Measurements from ENCODE around the gene DAD1. TPM values are rescaled to one million over a fixed set of nuclear protein-coding genes. Genes with fewer than 3 reads are reported as not detected.

Gene DAD1
- total RNA-seq, 1 donor from 2014 or later: 328 TPM

DNA sequence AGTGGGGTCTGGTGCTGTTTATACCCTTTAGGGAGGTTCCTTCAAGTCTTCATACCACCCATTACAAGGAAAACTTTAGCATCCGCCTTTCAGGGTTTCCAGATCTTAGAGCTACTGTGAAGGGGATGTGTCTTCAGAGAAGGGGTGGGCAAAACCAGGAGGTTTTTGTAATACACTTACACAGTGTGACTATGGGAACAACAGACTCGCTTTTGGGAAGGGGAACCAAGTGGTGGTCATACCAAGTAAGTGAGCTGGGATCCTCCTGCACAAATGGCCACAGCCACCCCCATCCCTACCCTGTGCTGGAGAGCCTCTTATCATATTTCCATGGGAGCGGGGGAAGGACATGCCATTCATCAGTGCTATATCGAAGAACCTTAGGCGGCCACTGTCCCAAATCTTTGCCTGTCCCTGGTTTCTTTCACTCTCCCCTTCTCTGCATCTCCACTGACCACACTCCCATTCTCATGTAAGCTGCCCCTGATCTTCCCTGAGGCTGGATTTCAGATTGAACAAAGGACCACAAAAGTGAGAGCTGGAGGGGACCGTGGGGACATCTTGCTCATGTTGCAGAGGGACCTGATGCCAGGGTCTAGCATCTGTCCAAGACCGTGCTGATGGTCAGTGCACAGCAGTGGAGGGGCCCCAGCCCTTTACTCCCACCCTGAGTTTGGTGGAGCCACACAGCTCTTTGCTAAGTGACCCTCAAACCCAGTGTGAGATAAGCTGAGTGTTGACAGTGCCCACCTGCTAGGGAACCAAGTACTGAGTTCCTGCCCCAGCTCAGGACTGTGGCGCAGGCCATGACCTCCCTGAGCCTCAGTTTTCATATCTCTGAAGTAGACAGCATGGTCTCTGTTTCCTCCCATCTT, 51.4 kb downstream of the DAD1 start:
- no peak for DNase-seq (ENCODE audit: low read depth)
- Histone ChIP-seq H3K36me3 (ENCODE audit: control insufficient read depth, insufficient read depth, low read length) (no peaks in the 10 kb centered on the region), H3K4me3 (ENCODE audit: low read depth, low read length) (no peak overlapping the region), H3K27me3 (ENCODE audit: control insufficient read depth, insufficient read depth, low read length) (no peaks in the 10 kb centered on the region)
- TF ChIP-seq, protein P1, sequence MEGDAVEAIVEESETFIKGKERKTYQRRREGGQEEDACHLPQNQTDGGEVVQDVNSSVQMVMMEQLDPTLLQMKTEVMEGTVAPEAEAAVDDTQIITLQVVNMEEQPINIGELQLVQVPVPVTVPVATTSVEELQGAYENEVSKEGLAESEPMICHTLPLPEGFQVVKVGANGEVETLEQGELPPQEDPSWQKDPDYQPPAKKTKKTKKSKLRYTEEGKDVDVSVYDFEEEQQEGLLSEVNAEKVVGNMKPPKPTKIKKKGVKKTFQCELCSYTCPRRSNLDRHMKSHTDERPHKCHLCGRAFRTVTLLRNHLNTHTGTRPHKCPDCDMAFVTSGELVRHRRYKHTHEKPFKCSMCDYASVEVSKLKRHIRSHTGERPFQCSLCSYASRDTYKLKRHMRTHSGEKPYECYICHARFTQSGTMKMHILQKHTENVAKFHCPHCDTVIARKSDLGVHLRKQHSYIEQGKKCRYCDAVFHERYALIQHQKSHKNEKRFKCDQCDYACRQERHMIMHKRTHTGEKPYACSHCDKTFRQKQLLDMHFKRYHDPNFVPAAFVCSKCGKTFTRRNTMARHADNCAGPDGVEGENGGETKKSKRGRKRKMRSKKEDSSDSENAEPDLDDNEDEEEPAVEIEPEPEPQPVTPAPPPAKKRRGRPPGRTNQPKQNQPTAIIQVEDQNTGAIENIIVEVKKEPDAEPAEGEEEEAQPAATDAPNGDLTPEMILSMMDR (IDR thresholded peaks at IDR 0.05; ENCODE audit: insufficient read depth, low read length, poor library complexity, severe bottlenecking): no peak

DNA sequence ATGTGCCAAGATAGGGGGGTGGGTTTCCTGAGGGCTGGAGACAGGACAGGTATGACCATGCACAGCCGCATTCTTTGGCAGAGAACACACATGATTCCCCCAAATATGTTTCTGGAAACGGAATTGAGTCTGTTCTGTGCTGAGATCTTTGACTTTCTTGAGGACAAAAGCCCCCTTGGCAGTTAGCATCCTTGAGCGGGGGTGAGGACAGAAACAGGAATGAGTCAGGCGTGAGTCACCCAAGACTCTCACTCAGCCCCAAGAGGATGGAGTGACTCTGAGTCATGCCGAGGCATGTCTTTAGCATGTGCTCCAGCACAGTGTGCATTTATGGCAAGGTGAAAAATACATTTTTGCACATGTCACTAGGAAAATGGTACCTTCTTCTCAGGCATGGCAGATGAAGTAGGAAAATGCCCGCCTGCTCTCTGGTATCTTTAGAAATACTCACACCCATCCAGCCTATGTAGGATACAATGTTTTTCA, 52.1 kb downstream of the DAD1 start:
- TF ChIP-seq, protein P1 (IDR thresholded peaks at IDR 0.05; ENCODE audit: insufficient read depth, low read length, poor library complexity, severe bottlenecking): no peak
- H3K27me3 ChIP-seq (ENCODE audit: control insufficient read depth, insufficient read depth, low read length): no peaks in the 10 kb centered on the region
- peak; percentile 98 for DNase-seq (ENCODE audit: low read depth)
- no peaks in the 10 kb centered on the region for H3K36me3 ChIP-seq (ENCODE audit: control insufficient read depth, insufficient read depth, low read length)
- H3K4me3 ChIP-seq (ENCODE audit: low read depth, low read length): no peak overlapping the region

DNA sequence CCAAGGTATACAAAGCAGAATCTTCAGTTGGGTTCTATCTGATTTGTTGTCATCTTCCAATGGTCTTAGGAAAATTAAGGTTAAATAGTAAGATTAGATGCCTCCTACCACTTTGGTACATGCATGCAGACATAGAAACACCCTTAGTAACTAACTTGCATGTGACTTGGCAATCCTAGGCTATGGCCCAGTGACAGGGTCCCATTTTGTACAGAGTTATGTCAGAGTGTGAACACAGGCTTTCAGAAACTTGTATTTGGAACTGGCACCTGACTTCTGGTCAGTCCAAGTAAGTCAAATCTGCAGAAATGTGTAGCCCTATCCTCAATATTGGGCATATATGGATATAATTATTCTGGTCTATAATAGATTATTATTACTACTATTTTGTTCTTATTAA, 53.1 kb downstream of the DAD1 start:
- no peaks in the 10 kb centered on the region for H3K36me3 ChIP-seq (ENCODE audit: control insufficient read depth, insufficient read depth, low read length)
- TF ChIP-seq, protein P1 (IDR thresholded peaks at IDR 0.05; ENCODE audit: insufficient read depth, low read length, poor library complexity, severe bottlenecking): no peak
- no peaks in the 10 kb centered on the region for H3K27me3 ChIP-seq (ENCODE audit: control insufficient read depth, insufficient read depth, low read length)
- DNase-seq (ENCODE audit: low read depth): no peak
- no peak overlapping the region for H3K4me3 ChIP-seq (ENCODE audit: low read depth, low read length)

DNA sequence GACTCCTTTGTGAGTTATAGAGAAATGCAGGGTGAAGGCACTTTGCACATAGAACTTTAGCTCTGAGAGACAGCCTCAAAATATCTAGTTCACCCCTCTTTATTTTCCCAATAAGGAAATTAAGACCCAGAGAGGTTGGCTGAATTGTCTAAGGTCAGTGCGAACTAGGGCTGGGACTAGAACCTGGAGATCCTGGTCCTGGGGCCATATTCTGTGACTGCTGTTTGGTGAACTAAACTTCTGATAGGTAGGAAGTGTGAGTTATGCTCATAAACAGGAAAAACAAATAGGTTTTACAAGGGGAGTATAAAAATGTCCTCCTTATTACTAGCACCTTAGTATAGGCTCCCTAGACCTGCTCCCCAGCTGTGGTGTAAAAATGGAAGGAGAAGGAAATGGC, 53.9 kb downstream of the DAD1 start:
- TF ChIP-seq, protein P1 (IDR thresholded peaks at IDR 0.05; ENCODE audit: insufficient read depth, low read length, poor library complexity, severe bottlenecking): no peak
- Histone ChIP-seq H3K4me3 (ENCODE audit: low read depth, low read length) (no peak overlapping the region), H3K27me3 (ENCODE audit: control insufficient read depth, insufficient read depth, low read length) (no peaks in the 10 kb centered on the region), H3K36me3 (ENCODE audit: control insufficient read depth, insufficient read depth, low read length) (no peaks in the 10 kb centered on the region)
- no peak for DNase-seq (ENCODE audit: low read depth)

DNA sequence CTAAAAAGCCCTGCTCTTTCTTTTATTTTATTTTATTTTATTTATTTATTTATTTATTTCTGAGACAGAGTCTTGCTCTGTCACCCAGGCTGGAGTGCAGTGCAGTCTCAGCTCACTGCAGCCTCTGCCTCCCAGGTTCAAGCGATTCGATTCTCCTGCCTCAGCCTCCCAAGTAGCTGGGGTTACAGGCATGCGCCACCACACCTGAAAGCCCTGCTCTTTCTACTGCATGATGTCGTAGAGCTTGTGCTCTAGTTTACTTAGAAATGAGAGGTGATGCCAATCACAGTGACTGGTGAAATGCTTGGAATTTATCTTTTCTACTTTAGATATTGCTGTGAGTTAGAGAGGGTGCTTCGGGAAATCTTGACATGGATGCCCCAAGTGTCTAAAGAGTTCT, 54.5 kb downstream of the DAD1 start:
- DNase-seq (ENCODE audit: low read depth): no peak
- no peak overlapping the region for H3K4me3 ChIP-seq (ENCODE audit: low read depth, low read length)
- no peaks in the 10 kb centered on the region for H3K36me3 ChIP-seq (ENCODE audit: control insufficient read depth, insufficient read depth, low read length)
- TF ChIP-seq, protein P1 (IDR thresholded peaks at IDR 0.05; ENCODE audit: insufficient read depth, low read length, poor library complexity, severe bottlenecking): no peak
- H3K27me3 ChIP-seq (ENCODE audit: control insufficient read depth, insufficient read depth, low read length): no peaks in the 10 kb centered on the region
